Thyroid gland (tissue), 4 donors: ENCODE measurements around the gene PVR.

Experiments
- POLR2A ChIP-seq, 2 donors: fragments of 450-650 bp; IDR thresholded peaks; one replicate each; pipeline ENCODE4 v1.6.1; 2017; ENCODE audit warnings: antibody characterized with exemption in 2 of 2, mild to moderate bottlenecking in 2 of 2, moderate library complexity in 1 of 2
- TF ChIP-seq, protein P1 (sequence below), 6 experiments: fragments of 200-600 bp in 3 of 6; fragments of 450-650 bp in 3 of 6; sonication (generic) in 3 of 6; IDR thresholded peaks; one replicate each; pipeline ENCODE4 v1.5.1; 2016 to 2019; ENCODE audit warnings: antibody characterized with exemption in 6 of 6, mild to moderate bottlenecking in 2 of 6, inconsistent platforms in 1 of 6, moderate library complexity in 1 of 6

DNA sequence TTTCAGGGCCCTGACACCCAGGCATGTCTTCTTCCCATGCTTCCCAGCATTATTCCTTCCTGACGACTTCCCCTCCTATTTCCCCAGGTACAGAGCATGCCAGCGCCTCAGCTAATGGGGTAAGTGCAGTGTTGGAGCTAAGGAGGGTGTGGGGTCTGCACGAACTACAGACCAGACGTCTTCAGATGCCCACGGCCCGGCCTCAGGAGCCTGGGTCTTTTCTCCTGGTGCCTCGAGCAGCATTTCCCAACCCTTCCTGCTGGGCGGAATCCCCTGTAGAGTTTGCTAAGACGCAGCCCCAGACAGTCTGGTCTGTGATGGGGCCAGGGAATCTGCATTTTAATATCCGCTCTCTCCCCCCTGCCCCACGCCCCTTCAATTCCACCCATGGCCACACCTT lies 17.5 kb downstream of the PVR start:
- TF ChIP-seq, protein P1, sequence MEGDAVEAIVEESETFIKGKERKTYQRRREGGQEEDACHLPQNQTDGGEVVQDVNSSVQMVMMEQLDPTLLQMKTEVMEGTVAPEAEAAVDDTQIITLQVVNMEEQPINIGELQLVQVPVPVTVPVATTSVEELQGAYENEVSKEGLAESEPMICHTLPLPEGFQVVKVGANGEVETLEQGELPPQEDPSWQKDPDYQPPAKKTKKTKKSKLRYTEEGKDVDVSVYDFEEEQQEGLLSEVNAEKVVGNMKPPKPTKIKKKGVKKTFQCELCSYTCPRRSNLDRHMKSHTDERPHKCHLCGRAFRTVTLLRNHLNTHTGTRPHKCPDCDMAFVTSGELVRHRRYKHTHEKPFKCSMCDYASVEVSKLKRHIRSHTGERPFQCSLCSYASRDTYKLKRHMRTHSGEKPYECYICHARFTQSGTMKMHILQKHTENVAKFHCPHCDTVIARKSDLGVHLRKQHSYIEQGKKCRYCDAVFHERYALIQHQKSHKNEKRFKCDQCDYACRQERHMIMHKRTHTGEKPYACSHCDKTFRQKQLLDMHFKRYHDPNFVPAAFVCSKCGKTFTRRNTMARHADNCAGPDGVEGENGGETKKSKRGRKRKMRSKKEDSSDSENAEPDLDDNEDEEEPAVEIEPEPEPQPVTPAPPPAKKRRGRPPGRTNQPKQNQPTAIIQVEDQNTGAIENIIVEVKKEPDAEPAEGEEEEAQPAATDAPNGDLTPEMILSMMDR (IDR thresholded peaks at IDR 0.05): no peak
- TF ChIP-seq POLR2A (IDR thresholded peaks at IDR 0.05): no peak
